Activated naive CD8-positive, alpha-beta T cell treated with anti-CD3 and anti-CD28 coated beads, Interleukin-2, amount 50 U/mL, for 24 hours (primary cell): ENCODE data around the gene PIGQ.
A peak's percentile ranks its signal among the peaks of the same experiment; 100 is the strongest.

Source experiments
- ATAC-seq: fragments of 150-1000 bp; cut with Tn5 transposase; one replicate; pipeline ENCODE4 v1.10.0; 2021
- DNase-seq: peaks from one replicate; pipeline ENCODE4 v3.0.0; 2021
- H3K27ac Mint-ChIP-seq: one replicate; pipeline ENCODE4 v1.8.0; 2021; ENCODE audit warnings: mild to moderate bottlenecking, mixed read lengths
- H3K27me3 Mint-ChIP-seq: one replicate; pipeline ENCODE4 v1.8.0; 2021; ENCODE audit warnings: mixed read lengths
- H3K36me3 Mint-ChIP-seq: one replicate; pipeline ENCODE4 v1.8.0; 2021; ENCODE audit warnings: low read depth, mixed read lengths
- H3K4me1 Mint-ChIP-seq: one replicate; pipeline ENCODE4 v1.8.0; 2021; ENCODE audit warnings: mixed read lengths
- H3K4me3 Mint-ChIP-seq: one replicate; pipeline ENCODE4 v1.8.0; 2021; ENCODE audit warnings: mild to moderate bottlenecking, moderate library complexity, mixed read lengths
- H3K9me3 Mint-ChIP-seq: one replicate; pipeline ENCODE4 v1.8.0; 2021; ENCODE audit warnings: mixed read lengths

Gene PIGQ

DNA sequence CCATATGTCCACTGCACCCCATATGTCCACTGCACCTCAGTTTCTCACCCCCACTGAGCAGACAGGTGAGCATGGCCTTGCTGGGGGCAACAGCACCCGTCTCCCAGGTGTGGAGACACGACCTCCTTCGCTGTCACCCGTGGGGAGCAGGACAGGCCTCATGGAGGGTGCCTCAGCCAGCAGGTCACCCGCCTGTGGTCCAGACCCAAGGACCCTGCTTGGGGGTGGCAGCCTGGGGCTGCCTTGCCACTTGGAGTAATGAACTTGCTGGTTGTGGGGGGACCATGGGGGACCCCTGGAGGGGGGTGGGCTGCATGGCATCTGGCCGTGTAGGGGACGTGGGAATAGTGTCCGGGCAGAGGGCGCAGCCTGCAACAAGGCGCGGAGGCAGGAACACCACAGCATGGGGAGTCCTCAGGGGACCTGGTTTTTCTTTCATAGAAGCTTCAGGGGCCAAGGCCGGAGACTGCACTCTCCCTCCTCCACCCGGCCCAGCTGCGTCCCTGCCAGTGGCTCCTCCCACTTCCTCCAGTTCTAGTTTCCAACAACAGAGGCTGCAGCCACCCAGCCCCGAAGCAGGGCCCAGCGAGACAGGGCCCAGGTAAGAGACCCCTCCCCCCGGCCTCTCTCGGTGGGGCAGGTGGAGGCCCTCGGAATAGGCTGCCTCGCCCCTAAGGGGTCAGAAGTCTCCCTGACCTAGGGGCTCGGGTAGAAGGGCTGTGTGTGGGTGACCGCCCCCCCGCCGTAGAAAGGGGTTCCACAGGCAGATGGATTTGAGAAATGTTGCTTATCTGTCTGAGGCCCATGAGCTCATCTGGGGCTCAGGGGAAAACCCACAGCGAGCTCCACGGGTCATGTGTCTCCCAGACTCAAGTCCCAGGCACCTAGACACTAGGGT, 3.0 kb upstream of the PIGQ start, which contains the start of gene NHLRC4:
NHLRC4 (plus strand) TSS at position 531 of the 898 bp plus-strand sequence. CDS start 1,043 bp downstream, outside the sequence.
- DNase-seq, result peak; percentile 59
- peaks cover 28% of the 10 kb centered on the region for H3K4me1 Mint-ChIP-seq
- H3K27me3 Mint-ChIP-seq, result peaks cover 6% of the 10 kb centered on the region
- no peaks in the 10 kb centered on the region for H3K36me3 Mint-ChIP-seq
- H3K9me3 Mint-ChIP-seq, result no peaks in the 10 kb centered on the region
- peak; percentile 31 for ATAC-seq
- H3K4me3 Mint-ChIP-seq, result peak within 1 kb of the TSS; percentile 4
- peak within 1 kb of the TSS; percentile 59 for H3K27ac Mint-ChIP-seq

DNA sequence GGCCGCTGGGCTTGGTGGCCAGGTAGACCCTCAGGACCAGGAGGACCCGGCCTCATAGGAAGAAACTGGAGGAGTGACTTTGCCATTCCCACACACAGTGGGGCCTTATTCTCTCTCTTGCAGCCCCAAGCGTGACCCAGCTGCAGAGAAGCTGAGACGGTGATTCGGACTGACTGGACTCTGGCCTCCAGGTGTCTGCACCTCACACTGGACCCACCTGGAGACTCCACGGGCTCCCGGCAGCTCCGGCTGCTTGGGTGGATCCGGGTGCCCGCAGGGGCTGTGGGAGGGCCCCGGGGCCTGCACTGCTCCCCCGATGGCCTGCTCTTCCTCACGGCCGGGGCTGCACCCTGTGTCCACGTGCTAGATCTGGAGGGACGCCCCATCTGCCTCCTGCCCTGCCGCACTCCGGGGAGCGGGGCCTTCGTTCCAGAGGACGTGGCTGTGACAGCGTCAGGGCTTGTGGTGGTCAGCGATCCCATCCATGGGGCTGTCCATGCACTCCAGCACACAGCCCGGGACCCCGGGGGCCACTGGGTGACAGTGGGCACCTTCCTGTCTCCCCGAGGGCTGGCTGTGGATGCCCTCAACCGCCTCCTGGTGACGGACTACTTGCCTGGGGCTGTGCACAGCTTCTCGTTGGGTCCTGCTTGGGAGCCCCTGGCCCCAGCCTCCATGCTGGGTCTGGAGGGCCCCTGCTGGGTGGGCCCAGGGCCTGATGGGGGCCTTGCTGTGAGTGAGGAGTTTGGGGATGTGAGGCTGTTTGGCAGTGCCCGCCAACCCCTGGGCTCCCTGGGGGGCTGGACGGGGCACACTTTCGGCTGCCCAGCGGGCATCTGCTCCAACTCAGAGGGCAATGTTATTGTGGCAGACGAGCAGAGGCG, 2.2 kb upstream of the PIGQ start:
- DNase-seq (no peak), ATAC-seq (no peak)
- H3K9me3 Mint-ChIP-seq, result no peaks in the 10 kb centered on the region
- peaks cover 1% of the 10 kb centered on the region for H3K27me3 Mint-ChIP-seq
- no peak overlapping the region for H3K4me3 Mint-ChIP-seq
- H3K27ac Mint-ChIP-seq, result peak overlapping the region; percentile 59
- no peaks in the 10 kb centered on the region for H3K36me3 Mint-ChIP-seq
- peaks cover 30% of the 10 kb centered on the region for H3K4me1 Mint-ChIP-seq

DNA sequence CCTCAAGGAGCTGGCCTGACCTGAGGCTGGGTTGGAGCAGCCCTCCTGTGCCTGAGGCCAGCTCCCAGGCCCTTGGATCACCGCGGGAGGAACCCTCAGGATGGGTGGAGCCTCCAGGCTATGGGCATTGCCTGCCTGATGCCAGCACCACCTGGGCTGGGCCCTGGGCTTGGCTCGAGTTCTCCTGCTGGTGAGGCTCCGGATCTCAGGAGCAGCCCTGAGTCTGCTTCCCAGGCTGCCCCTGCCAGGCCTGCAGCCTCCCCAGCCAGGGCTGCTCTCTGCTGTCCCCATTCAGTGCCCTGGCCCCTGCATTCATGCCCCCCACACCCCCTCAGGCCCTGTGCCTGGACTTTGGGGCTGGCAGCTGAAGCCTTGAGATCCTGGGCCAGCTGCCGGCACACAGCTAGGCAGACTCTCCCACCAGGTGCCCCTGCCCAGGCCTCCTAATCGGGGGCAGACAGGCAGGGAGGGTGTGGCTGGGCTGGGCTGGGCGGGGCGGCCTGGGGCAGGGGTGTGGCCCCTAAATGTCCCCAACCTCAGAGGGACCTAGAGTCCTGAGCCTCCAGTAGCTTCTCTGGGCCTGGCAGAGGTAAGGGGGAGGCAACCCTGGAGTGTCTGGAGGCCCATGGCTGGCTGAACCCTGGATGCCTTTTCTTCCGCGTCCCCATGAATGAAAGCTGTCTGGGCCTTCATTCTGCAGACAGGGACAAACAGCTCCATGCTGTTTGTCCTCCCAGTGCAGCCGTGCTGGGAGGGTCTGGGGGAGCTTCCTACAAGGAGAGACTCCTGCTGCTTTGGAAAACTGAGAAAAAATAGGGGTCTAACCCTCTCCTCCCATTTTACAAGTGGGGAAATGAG, 1.1 kb upstream of the PIGQ start:
- ATAC-seq, result no peak
- Mint-ChIP-seq H3K9me3 (no peaks in the 10 kb centered on the region), H3K36me3 (no peaks in the 10 kb centered on the region), H3K27me3 (no peaks in the 10 kb centered on the region), H3K4me3 (peak overlapping the region; percentile 81), H3K27ac (peak overlapping the region; percentile 87), H3K4me1 (peaks cover 30% of the 10 kb centered on the region)
- no peak for DNase-seq

DNA sequence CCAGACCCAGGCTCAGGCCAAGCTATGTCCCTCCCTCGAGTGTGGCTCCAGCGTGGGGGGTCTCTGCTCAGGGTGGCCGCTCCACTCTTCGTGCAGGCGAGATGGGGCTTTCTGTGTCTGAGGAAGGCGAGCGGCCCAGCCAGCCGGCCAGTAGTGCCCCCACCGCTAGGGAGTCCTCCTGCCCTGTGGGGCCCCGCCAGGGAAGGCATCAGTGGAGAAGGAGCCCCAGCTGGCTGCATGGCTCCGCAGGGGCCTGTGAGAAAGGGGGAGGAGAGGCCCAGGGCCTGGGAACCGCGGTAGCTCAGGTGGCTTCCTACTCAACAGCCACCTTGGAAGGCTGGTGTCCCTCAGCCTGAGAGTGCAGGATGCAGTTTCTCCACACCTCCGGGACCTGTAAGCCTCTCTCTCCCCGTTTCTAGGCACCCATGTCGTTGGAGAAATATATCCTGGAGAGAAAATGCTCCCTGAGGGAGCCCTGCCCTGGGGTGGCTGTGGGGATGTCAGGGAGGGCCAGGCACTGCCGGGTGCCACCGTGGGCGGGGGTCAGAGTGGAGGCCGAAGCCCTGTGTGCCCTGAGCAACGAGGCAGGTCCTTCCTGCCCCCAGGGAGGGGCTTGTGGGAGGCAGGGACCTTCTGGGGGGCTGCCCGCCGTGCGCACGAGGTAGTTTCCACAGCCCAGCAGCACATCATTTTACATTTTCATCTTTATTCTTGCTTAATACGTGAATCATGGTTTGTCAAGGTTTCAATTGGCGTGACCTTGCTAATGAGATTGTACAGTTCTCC, 3.3 kb downstream of the PIGQ start:
- Mint-ChIP-seq H3K27ac (no peak overlapping the region), H3K9me3 (no peaks in the 10 kb centered on the region), H3K36me3 (no peaks in the 10 kb centered on the region), H3K4me1 (peaks cover 19% of the 10 kb centered on the region), H3K27me3 (no peaks in the 10 kb centered on the region), H3K4me3 (no peak overlapping the region)
- DNase-seq (no peak), ATAC-seq (no peak)

DNA sequence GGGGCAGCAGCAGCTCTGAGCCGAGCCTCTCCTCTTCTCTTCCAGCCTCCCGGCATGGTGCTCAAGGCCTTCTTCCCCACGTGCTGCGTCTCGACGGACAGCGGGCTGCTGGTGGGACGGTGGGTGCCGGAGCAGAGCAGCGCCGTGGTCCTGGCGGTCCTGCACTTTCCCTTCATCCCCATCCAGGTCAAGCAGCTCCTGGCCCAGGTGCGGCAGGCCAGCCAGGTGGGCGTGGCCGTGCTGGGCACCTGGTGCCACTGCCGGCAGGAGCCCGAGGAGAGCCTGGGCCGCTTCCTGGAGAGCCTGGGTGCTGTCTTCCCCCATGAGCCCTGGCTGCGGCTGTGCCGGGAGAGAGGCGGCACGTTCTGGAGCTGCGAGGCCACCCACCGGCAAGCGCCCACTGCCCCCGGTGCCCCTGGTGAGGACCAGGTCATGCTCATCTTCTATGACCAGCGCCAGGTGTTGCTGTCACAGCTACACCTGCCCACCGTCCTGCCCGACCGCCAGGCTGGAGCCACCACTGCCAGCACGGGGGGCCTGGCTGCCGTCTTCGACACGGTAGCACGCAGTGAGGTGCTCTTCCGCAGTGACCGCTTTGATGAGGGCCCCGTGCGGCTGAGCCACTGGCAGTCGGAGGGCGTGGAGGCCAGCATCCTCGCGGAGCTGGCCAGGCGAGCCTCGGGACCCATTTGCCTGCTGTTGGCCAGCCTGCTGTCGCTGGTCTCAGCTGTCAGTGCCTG, 4.4 kb downstream of the PIGQ start:
- ATAC-seq (no peak), DNase-seq (no peak)
- H3K4me1 Mint-ChIP-seq, result peaks cover 16% of the 10 kb centered on the region
- no peaks in the 10 kb centered on the region for H3K9me3 Mint-ChIP-seq
- no peak overlapping the region for H3K27ac Mint-ChIP-seq
- no peaks in the 10 kb centered on the region for H3K36me3 Mint-ChIP-seq
- H3K27me3 Mint-ChIP-seq, result no peaks in the 10 kb centered on the region
- H3K4me3 Mint-ChIP-seq, result no peak overlapping the region

DNA sequence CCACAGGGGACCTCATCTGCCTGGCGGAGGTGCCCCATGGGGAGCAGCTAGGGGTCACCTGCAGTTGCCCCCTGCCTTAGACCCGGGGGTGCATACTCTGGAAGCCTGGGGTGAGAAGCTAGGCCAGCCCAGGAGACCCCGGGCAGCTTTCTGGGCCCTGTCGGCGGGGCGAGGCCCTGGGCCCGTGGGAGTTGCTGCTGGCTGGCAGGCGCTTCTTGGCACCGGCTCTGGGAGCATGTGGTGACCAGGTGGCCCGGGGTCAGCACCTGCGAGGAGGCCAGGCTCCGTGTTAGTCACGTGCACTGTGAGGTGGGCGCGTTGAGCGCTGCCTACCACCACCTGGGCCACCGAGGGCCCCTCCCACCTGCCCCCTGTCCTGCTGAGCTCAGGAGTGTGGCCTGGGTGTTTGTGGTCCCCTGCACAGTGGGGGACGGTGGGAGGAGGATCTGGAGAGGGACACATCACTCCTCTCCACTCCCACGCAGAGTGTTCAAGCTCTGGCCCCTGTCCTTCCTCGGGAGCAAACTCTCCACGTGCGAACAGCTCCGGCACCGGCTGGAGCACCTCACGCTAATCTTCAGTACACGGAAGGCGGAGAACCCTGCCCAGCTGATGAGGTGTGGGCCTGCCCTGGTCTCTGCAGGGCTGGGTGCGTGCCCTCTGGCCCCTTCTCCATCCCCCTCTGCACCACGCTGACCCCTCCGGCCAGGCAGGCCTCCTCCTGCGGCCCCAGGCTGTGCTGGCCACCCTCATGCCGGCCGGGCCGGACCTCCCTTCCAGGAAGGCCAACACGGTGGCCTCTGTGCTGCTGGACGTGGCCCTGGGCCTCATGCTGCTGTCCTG, 5.8 kb downstream of the PIGQ start:
- H3K36me3 Mint-ChIP-seq, result no peaks in the 10 kb centered on the region
- DNase-seq (no peak), ATAC-seq (no peak)
- peaks cover 14% of the 10 kb centered on the region for H3K4me1 Mint-ChIP-seq
- H3K9me3 Mint-ChIP-seq, result no peaks in the 10 kb centered on the region
- H3K4me3 Mint-ChIP-seq, result no peak overlapping the region
- H3K27me3 Mint-ChIP-seq, result no peaks in the 10 kb centered on the region
- no peak overlapping the region for H3K27ac Mint-ChIP-seq

DNA sequence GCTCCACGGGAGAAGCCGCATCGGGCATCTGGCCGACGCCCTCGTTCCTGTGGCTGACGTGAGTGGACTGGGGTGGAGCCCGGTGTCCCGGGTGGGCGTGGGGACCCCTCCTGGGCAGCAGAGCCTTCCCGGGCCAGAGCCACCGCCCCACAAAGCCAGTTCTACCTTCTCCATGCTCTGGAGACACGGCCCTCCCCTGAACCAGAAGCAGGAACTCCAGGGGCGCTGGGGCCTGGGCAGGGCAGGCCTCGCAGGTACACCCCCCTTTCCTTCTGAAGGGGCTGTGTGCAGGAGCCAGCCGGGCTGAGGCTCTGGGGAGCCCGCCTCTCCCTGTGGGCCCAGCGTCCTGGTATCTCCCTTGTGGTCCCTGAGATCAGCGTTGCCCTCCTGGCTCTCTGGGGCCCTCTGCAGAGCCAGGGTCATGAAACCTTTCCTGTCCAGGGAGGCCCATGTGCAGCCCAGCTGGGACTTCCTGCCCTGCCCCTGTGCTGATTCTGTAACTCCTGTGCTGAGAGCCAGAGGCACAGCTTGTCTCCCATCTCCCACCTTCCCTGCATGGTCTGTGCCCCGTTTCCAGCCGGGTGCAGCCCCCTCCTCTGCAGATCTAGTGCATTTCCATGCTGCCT, 6.5 kb downstream of the PIGQ start:
- DNase-seq, result no peak
- peaks cover 8% of the 10 kb centered on the region for H3K4me1 Mint-ChIP-seq
- H3K4me3 Mint-ChIP-seq, result no peak overlapping the region
- H3K9me3 Mint-ChIP-seq, result no peaks in the 10 kb centered on the region
- no peak for ATAC-seq
- H3K27me3 Mint-ChIP-seq, result no peaks in the 10 kb centered on the region
- no peak overlapping the region for H3K27ac Mint-ChIP-seq
- no peaks in the 10 kb centered on the region for H3K36me3 Mint-ChIP-seq

DNA sequence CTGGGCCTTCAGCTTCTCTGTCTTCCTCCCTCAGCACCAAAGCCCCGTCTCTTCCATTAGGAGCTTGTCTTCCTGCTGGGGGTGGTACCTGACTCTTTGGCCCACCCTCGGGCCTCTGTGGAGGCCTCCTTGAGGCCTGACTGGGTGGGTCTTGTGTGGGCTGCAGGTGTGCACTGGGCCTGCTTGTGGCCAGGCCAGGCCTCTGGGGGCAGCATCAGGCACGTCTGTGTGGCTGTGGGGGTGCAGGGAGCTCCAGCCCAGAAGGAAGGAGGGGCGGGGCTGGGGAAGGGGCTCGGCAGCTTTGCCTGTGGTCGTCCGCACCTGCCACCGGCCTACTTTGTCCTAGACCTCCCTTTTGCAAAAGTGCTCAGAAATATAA, 7.0 kb downstream of the PIGQ start:
- Mint-ChIP-seq H3K27ac (no peak overlapping the region), H3K36me3 (no peaks in the 10 kb centered on the region), H3K4me1 (peaks cover 3% of the 10 kb centered on the region), H3K27me3 (no peaks in the 10 kb centered on the region), H3K9me3 (no peaks in the 10 kb centered on the region), H3K4me3 (no peak overlapping the region)
- DNase-seq (no peak), ATAC-seq (no peak)

DNA sequence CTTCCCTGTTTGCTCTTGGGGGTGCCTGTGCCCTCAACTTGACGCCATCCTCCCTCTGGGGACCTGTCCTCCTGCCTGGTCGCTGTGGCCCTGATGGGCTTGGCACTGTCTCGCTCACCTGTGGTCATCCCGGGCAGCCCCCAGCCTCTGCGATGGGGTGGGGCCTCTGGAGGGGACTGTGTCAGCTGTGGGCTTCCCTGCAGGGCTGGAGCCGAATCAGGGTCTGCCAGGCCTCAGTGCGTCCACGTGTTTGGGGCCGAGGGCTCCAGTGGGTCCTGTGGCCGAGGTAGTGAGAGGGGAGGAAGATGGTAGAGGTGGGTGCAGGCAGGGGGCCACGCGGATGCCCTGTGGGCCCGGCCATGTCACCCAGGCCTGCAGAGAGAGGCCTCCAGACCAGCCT, 8.0 kb downstream of the PIGQ start:
- no peak for DNase-seq
- H3K4me3 Mint-ChIP-seq, result no peak overlapping the region
- H3K4me1 Mint-ChIP-seq, result peaks cover 1% of the 10 kb centered on the region
- no peaks in the 10 kb centered on the region for H3K9me3 Mint-ChIP-seq
- H3K27me3 Mint-ChIP-seq, result no peaks in the 10 kb centered on the region
- H3K36me3 Mint-ChIP-seq, result no peaks in the 10 kb centered on the region
- no peak for ATAC-seq
- no peak overlapping the region for H3K27ac Mint-ChIP-seq

DNA sequence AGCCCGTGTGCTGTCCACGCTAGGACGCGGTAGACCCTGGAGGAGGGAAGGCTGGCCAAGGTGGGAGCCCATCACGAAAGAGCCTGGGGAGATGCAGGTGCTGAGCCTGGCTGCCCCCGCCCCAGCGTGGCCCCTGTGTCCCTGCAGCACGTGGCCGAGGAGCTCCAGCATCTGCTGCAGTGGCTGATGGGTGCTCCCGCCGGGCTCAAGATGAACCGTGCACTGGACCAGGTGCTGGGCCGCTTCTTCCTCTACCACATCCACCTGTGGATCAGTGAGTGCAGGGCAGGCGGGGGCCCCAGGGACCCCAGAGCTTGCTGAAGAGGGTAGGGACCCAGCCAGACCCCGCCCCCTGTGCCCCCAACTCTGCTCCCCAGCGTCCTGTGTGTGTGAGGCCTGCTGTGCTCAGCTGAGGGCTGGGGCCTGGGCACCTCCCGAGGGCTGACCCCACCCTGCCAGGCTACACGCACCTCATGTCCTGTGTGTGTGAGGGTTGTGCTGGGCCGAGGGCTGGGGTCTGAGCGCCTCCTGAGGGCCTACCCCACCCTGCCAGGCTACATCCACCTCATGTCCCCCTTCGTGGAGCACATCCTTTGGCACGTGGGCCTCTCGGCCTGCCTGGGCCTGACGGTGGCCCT, 8.6 kb downstream of the PIGQ start:
- H3K4me1 Mint-ChIP-seq, result peaks cover 1% of the 10 kb centered on the region
- no peaks in the 10 kb centered on the region for H3K9me3 Mint-ChIP-seq
- H3K27me3 Mint-ChIP-seq, result no peaks in the 10 kb centered on the region
- no peak for DNase-seq
- ATAC-seq, result no peak
- no peak overlapping the region for H3K27ac Mint-ChIP-seq
- no peaks in the 10 kb centered on the region for H3K36me3 Mint-ChIP-seq
- H3K4me3 Mint-ChIP-seq, result no peak overlapping the region

DNA sequence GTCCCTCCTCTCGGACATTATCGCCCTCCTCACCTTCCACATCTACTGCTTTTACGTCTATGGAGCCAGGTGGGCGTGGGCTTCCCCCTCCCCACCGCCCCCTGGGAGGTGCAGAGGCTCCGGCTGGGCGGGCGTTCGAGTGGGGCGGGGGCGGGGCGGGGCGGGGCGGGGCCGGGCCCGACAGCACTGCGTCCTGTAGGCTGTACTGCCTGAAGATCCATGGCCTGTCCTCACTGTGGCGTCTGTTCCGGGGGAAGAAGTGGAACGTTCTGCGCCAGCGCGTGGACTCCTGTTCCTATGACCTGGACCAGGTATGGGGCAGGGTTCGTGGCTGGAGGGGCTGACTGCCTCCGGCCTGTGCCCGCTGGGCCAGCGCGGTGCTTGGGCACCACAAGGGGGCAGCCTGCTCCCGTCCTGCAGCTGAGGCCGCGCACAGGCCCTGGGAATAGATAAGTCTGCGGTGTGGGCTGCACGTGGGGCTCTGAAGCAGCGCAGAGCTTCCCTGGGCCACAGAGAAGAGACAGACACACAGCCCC, 9.2 kb downstream of the PIGQ start:
- no peak overlapping the region for H3K27ac Mint-ChIP-seq
- H3K36me3 Mint-ChIP-seq, result no peaks in the 10 kb centered on the region
- ATAC-seq, result peak; percentile 89
- H3K4me3 Mint-ChIP-seq, result no peak overlapping the region
- no peaks in the 10 kb centered on the region for H3K27me3 Mint-ChIP-seq
- peak; percentile 80 for DNase-seq
- peaks cover 1% of the 10 kb centered on the region for H3K4me1 Mint-ChIP-seq
- no peaks in the 10 kb centered on the region for H3K9me3 Mint-ChIP-seq
